Glutamatergic neuron (in vitro differentiated cells): ENCODE data around the gene PLCB4. TPM values are rescaled to one million over a fixed set of nuclear protein-coding genes. Genes with fewer than 3 reads are reported as not detected.

Experiments used
- DNase-seq: peaks from one replicate; pipeline ENCODE4 v3.0.0; 2022
- H3K27ac Mint-ChIP-seq: one replicate; pipeline ENCODE4 v1.8.0; 2020; ENCODE audit warnings: mild to moderate bottlenecking, mixed read lengths, inconsistent platforms; ENCODE audit not compliant: unreplicated experiment
- H3K27me3 Mint-ChIP-seq: one replicate; pipeline ENCODE4 v1.8.0; 2020; ENCODE audit warnings: mild to moderate bottlenecking, moderate library complexity, mixed read lengths, inconsistent platforms; ENCODE audit not compliant: unreplicated experiment
- H3K36me3 Mint-ChIP-seq: one replicate; pipeline ENCODE4 v1.8.0; 2020; ENCODE audit warnings: mild to moderate bottlenecking, mixed read lengths, inconsistent platforms; ENCODE audit not compliant: unreplicated experiment
- H3K4me1 Mint-ChIP-seq: one replicate; pipeline ENCODE4 v1.8.0; 2020; ENCODE audit warnings: mild to moderate bottlenecking, low read depth, mixed read lengths, inconsistent platforms; ENCODE audit not compliant: unreplicated experiment
- H3K4me3 Mint-ChIP-seq: one replicate; pipeline ENCODE4 v1.8.0; 2020; ENCODE audit warnings: mild to moderate bottlenecking, mixed read lengths, inconsistent platforms; ENCODE audit not compliant: unreplicated experiment
- H3K9me3 Mint-ChIP-seq: one replicate; pipeline ENCODE4 v1.8.0; 2020; ENCODE audit warnings: mild to moderate bottlenecking, moderate library complexity, mixed read lengths, inconsistent platforms; ENCODE audit not compliant: unreplicated experiment
- total RNA-seq: library from RNA; stranded (reverse); fragmentation: NEBNext Ultra II Directional; extraction: Animal tissue kit (Norgen Biotek cat#: 25700); gene quantifications from one replicate; pipeline ENCODE4 v1.2.1, GENCODE V29; 2021; ENCODE audit not compliant: unreplicated experiment
- TF ChIP-seq, protein P1 (sequence below): fragments of 200-600 bp; sonication (generic); IDR thresholded peaks from one replicate; pipeline ENCODE4 v1.5.0; 2021; ENCODE audit not compliant: partially characterized antibody, unreplicated experiment

PLCB4 gene
- total RNA-seq, 1 donor from 2014 or later, result 28.9 TPM

DNA sequence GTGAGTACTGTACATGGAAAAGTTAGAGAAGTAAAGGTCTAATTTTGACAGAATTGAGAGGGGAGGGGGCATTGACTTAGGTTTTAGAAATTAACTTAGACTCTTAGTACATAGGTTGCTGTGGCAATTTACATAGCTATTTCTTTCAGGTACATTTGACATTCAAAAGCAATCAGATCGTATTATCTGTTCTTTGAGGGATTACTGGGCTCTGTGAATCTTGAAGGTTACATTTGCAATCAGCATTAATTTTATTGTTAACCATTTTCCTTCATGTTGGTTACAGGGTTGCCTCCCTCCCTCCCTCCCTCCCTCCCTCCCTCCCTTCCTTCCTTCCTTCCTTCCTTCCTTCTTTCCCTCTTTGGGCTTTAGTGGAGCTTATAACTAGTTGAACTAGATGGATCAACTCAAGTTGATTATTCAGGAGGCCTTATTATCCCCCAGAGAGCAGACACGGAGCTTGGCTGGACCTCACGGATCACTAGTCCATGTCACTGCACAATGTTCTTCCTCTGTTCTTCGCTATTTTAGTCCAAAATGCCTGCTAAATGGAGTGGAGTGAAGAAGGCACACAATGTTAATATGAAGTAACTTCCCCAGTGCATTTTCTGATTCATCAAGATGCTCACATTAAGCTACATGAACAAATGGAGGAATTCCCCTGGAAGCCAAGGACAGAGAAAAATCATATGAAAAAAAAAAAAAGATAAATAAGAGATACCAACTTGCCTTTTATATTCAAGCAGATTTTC is 87.8 kb downstream of the PLCB4 start:
- DNase-seq, result no peak
- Mint-ChIP-seq H3K9me3 (peaks cover 3% of the 10 kb centered on the region), H3K4me3 (no peak overlapping the region), H3K27me3 (no peaks in the 10 kb centered on the region), H3K4me1 (peaks cover 2% of the 10 kb centered on the region), H3K27ac (no peak overlapping the region), H3K36me3 (peaks cover 3% of the 10 kb centered on the region)
- TF ChIP-seq, protein P1, sequence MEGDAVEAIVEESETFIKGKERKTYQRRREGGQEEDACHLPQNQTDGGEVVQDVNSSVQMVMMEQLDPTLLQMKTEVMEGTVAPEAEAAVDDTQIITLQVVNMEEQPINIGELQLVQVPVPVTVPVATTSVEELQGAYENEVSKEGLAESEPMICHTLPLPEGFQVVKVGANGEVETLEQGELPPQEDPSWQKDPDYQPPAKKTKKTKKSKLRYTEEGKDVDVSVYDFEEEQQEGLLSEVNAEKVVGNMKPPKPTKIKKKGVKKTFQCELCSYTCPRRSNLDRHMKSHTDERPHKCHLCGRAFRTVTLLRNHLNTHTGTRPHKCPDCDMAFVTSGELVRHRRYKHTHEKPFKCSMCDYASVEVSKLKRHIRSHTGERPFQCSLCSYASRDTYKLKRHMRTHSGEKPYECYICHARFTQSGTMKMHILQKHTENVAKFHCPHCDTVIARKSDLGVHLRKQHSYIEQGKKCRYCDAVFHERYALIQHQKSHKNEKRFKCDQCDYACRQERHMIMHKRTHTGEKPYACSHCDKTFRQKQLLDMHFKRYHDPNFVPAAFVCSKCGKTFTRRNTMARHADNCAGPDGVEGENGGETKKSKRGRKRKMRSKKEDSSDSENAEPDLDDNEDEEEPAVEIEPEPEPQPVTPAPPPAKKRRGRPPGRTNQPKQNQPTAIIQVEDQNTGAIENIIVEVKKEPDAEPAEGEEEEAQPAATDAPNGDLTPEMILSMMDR, result no peak

DNA sequence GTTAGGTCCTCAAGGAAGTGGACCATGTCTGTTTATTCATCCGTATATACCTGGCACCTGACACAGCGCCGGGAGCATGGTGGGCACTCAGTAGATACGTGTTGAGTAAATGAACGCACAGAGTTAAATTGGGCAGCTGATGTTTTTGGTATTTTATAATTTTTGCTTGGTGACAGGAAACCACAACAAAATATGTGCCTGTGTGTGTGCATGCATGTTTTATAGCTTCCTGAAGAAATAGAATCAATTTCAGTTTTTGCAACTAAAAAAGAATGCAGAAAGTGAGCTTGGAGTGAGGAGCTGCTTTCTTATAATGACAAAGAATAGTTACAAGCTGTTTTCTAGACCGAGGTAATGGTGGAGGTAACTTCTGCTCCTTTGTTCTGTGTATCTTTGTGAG is 91.4 kb downstream of the PLCB4 start:
- no peak for DNase-seq
- H3K27ac Mint-ChIP-seq, result no peak overlapping the region
- no peaks in the 10 kb centered on the region for H3K36me3 Mint-ChIP-seq
- H3K4me3 Mint-ChIP-seq, result no peak overlapping the region
- H3K27me3 Mint-ChIP-seq, result no peaks in the 10 kb centered on the region
- TF ChIP-seq, protein P1, result no peak
- peaks cover 2% of the 10 kb centered on the region for H3K9me3 Mint-ChIP-seq
- H3K4me1 Mint-ChIP-seq, result peaks cover 2% of the 10 kb centered on the region

DNA sequence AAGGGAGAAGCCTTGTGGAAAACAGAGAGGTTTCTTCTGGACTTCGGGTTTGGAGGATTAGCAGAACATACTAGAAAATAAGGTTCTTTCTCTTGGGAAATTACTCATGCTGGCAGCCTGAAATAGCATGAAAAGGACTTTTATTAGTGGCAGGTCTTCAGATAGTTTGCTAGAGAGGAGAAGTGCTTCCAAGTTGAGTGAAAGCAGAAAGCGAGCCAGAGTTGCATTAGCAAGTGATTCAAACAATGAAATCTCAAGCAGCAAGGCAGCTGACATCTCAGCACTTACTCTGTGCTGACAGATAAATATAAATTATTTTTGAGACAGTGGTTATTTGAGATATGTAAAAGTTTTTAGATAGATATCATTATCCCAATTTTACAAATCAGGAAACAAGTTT is 91.9 kb downstream of the PLCB4 start:
- H3K4me3 Mint-ChIP-seq, result no peak overlapping the region
- peaks cover 2% of the 10 kb centered on the region for H3K4me1 Mint-ChIP-seq
- no peaks in the 10 kb centered on the region for H3K27me3 Mint-ChIP-seq
- DNase-seq, result no peak
- H3K27ac Mint-ChIP-seq, result no peak overlapping the region
- no peaks in the 10 kb centered on the region for H3K36me3 Mint-ChIP-seq
- H3K9me3 Mint-ChIP-seq, result peaks cover 2% of the 10 kb centered on the region
- TF ChIP-seq, protein P1, result no peak

DNA sequence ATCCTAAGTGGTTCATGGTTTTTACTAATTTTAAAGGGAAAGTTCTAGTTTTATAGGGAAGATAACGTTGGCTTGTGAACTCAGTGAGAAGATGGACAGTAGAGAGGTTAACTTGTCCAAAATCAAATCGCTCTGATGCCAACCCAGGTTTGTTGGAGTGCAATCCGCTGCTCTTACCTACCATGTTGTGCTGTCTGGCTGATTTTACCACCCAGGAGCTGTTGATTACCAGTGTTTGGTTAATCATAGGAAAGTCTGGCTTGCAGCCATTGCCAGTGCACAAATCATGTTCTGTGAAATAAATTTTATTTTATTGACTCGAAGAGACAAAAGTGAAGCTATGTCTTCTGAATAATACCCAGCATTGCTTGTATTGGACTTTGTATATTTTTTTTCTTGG is 92.4 kb downstream of the PLCB4 start:
- TF ChIP-seq, protein P1, result no peak
- H3K27ac Mint-ChIP-seq, result no peak overlapping the region
- no peak overlapping the region for H3K4me3 Mint-ChIP-seq
- no peak for DNase-seq
- peaks cover 2% of the 10 kb centered on the region for H3K9me3 Mint-ChIP-seq
- H3K27me3 Mint-ChIP-seq, result no peaks in the 10 kb centered on the region
- H3K36me3 Mint-ChIP-seq, result no peaks in the 10 kb centered on the region
- H3K4me1 Mint-ChIP-seq, result peaks cover 2% of the 10 kb centered on the region

DNA sequence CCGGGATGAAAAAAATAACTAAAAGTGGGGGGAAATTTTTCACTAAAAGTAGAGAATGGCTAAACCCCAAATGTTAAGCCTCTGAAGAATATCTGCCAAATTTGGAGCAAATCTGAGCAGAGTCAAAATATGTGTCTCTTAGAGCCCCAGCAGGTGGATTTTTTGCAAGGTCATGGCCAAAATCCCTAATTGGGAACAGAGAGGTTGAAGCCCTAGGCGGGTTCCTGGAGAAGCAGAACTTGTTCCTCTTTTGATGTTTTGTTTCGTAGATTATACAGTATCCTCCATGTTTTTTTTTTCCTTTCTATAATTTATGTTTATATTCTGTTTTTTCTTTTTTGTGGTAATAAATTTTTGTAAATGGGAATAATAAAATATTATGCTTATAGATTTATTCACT is 94.4 kb downstream of the PLCB4 start:
- Mint-ChIP-seq H3K4me1 (peaks cover 2% of the 10 kb centered on the region), H3K9me3 (peaks cover 2% of the 10 kb centered on the region), H3K27ac (no peak overlapping the region), H3K4me3 (no peak overlapping the region), H3K36me3 (no peaks in the 10 kb centered on the region), H3K27me3 (no peaks in the 10 kb centered on the region)
- no peak for DNase-seq
- TF ChIP-seq, protein P1, result no peak
